GM19324 (cell line): ENCODE results near the gene TMEM272.

ENCODE experiments used
- ATAC-seq: cut with Tn5 transposase; IDR thresholded peaks from one replicate; pipeline ENCODE4 v1.9.1; 2021; ENCODE audit warnings: mild to moderate bottlenecking, moderate library complexity; ENCODE audit not compliant: unreplicated experiment, low FRiP score

The TMEM272 gene

DNA sequence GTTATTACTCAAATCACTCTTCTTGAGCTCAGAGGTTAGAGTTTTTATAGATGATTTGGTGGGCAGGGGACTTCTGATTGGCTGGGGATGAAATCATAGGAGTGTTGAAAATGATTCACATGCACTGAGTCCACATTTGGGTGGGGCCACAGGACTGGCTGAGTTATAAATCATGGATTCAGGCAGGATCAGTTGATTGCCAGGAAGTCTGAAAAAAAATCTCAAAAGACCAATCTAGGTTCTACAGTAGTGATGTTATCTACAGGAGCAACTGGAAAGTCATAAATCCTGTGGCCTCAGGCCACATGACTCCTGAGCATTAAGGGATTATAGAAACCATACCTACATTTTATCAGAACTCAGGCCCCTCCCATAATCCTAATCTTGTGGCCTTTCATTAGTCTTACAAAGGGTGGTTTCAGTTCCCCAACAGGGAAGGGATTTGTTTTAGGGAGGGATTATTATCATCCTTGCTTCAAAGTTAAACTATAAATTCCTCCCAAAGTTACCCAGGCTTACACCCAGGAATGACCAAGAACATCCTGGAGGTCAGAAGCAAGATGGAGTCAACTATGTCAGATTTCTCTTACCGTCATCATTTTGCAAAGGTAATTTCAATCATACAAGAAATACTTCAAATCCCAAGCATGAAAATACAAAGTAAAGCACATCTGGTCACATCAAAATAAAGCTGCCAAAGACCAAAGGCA, 11.2 kb upstream of the TMEM272 start:
- ATAC-seq = no peak

DNA sequence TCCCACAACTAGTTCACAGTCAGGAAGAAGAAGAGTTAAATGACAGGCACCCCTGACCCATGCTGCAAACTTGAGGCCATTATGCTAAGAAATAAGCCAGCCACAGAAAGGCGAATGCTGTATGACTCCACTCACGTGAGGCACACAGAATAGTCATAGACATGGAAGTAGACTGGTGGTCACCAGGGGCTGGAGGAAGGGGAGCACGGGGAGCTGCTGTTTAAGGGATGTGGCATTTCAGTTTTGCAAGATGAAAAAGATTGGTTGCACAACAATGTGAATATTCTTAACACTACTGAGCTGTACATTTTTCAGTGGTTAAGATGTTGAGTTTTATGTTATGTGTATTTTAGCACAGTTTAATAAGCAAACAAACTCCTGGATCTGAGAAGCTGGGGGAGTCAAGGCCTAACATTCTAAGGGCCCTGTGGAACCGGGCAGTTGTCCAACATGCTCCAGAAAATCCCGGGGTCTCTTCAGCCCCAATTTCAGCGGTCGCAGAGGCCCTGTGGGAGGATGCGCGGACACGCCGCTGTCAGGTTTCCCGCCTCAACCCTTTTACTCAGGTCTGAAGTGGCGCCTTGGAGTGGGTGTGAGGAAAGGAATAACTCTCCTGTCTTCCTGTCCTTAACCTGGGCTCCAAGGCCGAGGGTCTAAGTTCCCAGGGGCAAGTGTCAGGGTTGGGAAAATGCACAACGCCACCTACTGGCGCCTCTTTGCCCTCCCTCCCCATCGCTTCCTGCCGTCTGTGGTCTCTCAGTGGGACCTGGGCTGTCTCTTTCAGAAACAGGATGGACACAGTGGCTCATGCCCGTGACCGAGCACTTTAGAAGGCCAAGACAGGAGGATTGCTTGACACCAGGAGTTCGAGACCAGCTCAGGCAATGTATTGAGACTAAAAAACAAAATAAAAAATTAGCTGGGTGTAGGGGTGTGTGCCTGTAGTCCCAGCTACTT, 4.4 kb upstream of the TMEM272 start:
- ATAC-seq = no peak

DNA sequence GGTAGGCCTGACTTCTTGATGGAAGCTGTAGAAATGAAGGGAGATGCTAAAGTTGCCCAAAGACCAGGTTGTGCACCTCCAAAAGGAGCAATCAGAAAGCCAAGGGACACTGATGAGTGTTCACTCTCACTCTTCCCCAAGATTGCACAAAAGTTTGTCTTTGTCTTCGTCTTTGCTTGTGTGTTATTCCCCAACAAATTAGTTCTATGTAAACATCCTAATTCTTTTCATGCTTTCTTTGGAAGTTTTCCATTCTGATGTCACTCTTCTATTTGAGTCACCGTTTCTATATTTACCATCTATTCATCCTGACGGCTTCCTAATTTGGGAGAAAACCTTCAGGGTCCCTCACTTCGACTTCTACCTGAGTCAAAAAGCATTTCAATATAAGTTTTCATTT, 3.7 kb upstream of the TMEM272 start:
- ATAC-seq = no peak

DNA sequence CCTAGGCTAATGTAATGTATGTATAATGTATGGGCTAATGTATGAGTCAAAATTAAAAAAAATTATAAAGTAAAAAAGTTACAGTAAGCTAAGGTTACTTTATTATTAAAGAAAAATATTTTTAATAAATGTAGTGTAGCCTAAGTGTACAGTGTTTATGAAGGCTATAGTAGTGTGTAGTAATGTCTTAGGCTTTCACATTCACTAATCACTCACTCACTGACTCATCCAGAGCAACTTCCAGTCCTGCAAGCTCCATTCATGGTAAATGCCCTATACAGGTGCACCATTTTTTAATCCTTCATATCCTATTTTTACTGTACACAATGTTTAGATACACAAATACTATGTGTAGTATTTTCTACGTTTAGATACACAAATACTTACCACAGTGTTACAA, 1.8 kb upstream of the TMEM272 start:
- no peak for ATAC-seq

DNA sequence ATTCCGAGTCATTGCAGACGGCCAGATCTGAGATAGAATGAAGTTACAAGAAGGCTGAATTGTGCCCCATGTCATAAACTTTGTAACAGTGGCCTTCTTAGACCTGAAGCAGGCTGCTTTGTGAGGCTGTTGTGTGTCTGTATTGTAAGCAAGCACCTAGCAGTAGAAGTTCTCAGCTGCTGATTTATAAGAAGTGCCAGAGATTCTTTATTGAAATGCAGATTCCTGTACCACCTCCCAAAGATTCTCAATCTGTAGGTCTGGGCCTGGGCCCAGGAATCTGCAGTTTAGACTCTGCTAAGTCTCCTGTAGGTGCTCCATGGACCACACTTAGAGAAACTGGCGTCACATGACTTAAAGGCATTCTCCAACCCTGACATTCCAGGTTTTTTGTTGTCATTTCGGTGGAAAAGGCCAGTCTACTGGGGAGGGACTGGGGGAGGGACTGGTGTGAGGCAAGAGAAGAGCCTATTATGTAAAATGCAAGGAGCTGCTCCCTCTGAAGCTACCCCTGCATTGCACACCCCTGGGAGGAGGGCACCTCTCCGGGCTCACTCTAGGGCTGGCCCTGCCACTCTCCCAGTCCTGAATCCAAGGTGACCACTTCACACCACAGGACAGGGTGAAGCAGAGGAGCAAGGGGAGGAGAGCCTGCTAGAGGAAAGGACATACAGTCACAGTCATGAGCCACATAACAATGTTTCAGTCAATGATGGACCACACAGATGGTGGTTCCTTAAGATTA, 769 bp upstream of the TMEM272 start:
- ATAC-seq = no peak

DNA sequence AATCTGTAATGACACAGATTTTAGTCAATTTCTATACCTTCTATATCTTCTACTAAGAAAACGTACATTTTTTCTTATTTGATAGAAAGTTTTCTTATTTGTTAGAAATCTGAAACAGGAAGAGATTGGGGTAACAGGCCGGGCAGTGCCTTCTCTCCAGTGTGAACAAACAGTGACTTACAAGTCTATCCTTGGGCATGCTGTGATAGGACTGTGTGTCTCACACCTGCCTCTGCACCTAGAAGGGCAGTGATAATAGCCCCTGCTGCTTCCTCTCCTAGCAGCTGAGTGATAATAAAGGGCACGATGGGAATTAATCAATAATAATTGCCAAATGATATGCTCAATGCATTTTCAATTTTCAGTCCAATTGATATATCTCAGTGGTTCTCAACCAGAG, 1.4 kb downstream of the TMEM272 start:
- ATAC-seq = no peak

DNA sequence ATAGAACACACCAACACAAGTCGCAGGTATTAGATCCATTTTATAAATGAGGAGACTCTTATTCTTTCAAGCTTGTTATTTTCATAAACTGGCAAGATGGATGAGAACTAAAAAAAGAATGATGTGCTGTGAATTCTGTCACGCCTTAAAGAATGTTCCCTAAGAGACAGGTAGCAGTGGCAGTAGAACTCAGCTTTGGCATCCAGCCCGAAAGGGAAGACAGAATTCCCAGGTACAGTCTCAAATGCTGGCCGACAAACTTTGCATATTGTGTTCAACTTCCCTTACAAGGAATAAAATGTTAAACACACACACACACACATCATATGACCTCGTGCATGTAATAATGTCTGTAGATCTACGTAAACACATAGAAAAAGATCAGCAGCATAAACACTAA, 3.2 kb downstream of the TMEM272 start:
- ATAC-seq = no peak

DNA sequence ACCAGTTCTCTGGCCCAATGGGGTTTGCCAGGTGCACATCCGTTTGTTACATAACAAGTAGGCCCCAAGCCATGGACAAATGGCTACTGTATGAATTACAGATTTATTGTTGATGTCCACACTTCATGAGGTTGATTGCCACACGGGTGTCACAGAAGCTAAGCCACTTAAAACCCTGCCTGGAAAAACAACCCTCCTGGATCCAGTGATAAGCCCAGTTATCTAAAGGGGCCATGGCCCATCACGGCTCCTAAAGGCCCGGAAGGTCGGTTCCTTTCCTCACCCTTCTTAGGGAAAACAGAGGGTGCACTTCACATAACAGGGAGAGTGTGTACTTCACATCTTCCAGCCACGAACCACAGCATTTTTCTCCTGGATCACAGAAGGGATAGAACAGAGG, 4.1 kb downstream of the TMEM272 start:
- no peak for ATAC-seq

DNA sequence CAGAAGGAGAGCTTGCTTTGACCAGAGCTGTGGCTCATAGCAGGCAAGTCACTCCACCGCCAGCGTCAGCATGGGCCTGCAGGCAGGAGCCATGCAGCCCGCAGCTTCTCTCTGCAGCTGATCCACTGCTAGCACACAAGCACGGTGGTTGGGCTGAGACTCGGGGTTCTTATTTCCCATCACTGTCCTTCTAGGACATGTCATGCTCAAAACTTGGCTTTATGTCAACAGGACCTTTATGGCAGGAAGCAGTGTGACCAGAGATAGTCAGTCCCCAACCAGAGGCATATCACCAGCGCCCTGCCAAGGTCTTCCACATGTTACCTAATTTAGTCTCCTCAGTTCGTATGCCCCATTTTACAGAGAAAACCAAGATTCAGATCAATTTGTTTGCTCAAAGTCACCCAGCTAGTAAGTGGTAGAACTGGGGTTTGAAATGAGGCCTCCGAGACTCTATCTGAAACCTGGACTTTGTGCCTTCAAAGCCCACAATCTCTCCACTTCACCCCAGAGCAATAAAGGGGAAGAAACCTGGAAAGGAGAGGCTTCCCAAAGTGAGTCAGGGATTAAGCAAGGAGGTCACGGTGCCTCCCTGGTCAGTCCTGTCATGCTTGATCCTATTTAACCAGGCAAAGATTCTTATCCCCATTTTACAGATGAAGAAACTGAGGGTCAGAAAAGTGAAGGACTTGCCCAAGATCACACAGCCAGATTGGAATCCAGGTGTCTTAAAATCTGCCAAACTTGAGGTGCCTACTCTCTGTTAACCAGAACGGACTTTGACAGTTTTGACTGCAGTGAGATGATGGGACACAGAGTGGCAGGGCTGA, 5.1 kb downstream of the TMEM272 start:
- no peak for ATAC-seq

DNA sequence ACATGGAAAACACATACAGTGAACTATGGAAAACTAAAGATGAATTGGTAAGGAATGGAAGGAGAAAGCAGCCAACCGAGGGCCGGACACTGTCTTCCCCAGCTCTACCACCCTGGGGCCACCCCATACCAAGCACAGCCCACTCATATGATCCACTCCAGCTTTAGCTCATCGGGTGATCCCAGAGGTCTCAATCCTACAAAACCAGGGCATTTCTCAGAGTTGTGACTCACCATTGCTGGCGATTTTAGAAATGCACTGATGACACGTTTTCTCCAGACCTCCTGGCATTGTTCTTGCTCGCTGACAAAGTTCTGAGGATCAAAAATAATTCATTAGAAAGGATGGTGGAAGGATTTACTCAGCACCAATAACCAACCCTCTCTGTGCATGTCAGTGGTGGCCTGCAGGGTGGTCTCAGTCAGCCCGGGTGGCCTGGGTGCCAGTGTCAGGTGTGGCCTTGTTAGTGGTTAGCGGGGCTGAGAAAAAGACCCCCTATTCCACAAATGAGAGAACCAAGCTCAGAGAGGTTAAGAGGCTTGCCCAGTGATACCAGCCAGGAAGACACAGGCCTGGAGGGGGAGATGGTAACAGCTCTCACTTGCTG, 6.6 kb downstream of the TMEM272 start:
- ATAC-seq = no peak

DNA sequence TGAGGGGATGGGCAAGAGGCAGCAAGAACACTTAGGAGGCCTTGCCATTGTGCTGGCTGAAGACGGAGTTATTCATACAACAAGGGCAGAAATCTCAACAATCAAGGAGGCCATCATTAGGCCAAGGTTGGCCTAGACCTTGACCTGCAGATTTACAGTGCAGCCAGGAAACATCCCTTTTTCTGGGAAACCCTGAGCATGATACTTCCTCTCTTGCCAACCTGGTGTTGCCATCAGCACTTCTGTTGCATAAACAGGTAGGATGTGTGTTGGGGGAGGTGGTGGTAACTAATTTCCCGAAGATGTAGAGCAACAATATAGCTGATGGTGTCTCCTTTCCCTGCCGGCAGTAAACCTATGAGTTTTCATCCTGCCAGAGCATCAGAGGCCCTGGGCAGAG, 8.0 kb downstream of the TMEM272 start:
- ATAC-seq = no peak

DNA sequence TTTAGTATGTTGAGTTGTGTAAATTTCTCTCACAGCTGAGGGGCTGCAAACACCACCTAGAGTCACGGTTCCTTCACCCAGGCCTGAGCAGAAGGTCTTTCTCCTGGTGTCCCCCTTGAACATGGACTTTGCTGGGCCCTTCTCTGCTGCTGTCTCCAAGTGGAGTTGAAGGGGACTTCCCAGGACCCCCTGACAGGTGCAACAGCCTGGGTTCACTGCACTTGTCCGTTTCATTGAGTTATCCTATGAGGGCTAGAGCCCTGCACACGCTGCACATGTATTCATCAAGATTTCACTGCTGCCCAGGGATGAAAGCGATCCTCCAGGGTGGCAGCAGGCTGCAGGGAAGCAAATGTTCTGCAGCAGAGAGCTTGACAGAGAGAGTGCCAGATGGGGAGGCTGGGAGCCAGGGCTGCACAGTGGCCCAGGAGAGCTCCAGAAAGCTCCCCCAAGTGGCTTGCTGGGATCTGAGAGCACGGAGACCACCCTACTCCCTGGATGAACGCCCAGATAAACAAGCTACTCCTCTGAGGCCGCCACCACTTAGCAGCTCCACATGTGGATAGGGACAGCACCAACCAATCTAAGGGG, 10.3 kb downstream of the TMEM272 start:
- no peak for ATAC-seq

DNA sequence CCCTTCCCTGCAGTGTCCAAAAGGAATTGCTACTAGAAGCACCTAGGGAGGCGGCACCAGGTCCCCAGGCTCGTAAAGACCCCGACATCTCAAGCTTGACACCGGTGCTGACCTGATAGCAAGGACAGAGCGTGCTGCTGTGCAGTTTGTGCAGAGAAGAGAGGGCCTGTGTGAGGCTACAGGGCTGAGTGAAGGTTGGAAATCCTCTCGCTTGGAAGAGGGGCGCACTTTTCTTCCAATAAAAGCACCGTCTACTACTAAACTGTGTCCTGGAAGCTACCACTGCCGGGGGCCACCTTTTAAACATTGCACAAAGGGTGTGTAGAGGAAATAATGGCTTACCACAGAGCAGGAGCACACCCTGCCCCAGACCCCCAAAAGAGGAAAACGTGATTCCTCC, 11.0 kb downstream of the TMEM272 start:
- ATAC-seq = no peak

DNA sequence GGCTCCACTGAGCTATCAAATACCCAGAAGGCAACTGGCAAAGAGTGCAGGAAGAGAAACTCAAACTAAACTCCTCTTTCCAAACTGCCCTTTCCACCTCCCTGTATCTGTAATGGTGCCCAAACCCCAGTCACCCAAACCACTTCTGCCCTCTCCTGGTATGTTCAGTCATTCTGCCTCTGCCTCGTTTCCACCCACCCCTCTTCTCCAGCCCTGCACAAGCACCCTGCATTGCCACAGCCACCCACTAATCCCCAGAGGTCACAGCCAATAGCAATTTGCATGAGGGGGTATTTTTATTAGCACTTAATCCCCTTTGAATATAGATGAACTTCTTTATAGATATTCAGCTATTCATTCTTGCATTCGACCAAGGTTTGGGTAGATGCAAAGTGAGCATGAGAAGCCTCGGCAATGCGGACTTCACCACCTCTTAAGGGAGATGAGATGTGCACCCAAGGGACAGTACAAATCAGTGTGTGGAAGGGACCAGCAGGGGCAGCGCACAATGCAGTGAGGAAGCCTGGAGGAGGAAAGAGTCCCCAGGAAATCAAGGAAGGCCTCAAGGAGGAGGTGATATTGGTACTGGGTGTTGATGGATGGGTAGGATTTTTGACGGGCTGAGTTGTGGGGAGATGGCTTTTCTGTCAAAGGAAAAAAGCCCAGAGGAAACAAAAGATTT, 12.4 kb downstream of the TMEM272 start:
- no peak for ATAC-seq

DNA sequence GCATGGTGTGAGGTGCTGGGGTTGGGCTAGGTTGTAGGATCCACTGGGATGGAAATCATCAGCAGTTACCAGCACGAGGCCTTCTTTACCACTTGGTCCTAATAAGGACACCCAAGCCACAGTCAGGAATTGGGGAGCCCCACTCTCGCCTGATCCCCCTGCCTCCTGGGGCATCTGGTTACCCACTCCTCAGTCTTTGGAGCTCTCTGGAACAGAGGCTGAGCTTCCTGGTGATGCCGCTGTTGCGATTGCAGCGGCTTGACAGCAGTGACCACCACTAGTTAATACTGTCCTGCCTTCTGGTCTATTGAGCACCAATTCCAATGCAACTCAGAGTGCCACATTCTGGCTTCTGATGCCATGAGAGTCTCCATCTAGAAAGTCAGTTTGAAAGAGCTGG, 13.5 kb downstream of the TMEM272 start:
- no peak for ATAC-seq

DNA sequence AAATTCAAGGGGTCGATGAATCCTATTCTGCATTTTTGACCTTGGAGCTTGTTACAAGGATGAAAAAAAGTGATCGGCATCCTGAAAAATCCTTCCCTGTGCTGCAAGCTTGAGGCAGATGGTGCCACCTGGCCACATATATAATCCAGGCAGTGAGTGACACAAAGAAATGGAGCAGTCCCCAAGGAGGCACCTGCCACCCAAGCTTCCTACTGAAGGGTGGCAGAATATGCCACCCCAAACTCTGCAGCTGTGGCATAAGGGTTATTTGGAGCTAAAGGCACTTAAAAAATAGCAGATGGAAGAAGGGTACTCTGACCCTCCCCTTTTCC, 15.4 kb downstream of the TMEM272 start:
- no peak for ATAC-seq

DNA sequence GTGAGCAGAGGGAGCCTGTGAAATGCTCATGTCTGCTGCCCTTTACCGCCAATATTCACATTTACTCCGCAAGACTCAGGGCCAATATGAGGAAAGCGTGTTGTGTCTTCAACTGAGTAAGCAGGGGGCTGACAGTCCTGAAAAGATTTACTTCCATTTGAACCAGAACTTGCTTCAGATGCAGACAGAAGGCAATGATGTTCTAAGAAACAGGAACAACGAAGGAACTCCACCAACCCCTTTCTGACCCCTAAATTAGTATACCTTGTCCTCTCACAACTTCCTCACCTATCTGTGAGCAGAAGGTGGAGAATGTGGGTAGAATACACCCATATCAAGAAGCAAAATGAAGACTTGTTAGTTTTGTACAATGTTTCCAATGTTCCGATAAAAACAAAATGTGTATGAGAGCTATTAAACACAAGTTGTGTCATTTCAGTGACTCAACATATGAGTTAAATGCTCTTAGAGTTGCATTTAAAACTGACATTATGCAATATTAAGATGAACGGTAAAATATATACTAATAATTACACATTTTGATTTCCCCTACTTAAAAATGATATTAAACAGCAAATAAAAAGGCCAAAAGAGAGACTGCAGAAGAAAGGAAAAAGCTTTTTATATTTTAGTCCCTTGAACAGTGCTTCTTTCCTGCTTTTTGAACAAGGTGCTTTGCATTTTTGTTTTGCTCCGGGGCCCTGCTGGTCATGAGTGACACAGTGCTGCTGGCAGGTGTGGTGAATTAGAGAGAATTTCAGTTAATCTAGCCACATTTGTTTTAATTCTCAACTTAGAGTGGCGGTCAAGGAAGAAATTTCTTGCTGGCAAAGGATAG, 16.0 kb downstream of the TMEM272 start:
- no peak for ATAC-seq

DNA sequence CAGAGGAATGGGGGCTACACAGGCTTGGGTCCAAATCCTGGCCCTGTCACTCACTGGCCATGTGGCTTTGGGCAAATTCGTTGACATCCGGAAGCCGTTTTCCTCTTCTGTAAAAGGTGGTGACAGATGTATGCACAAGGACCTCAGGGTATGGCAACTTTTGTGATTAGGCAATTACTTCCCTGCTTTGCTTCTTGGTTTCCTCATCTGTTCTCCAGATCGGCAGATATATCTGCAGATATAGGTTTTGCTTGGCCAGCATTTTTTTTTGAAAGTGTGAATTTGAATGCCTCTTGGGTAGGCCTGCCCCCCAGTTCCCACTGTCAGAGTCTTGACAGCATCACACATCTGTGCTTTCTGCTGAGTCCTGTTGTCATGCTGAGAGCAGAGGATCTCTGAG, 17.7 kb downstream of the TMEM272 start:
- no peak for ATAC-seq
